D721Med (cell line): Measurements from ENCODE around the gene RASAL1.

Source experiments
- DNase-seq: peaks from one replicate; pipeline ENCODE4 v3.0.0; 2011; ENCODE audit warnings: low spot score; ENCODE audit not compliant: insufficient read length
- FAIRE-seq: peaks from 2 replicates; lab custom pipeline; 2011; peaks lifted over from hg19 to GRCh38; lab: Jason Lieb, UNC
- TF ChIP-seq, protein P1 (sequence below): IDR thresholded peaks from 2 replicates; pipeline ENCODE4 v1.5.1; 2012; ENCODE audit warnings: mild to moderate bottlenecking, control low read depth; ENCODE audit not compliant: insufficient read depth; ENCODE audit errors: missing control alignments

RASAL1 gene

DNA sequence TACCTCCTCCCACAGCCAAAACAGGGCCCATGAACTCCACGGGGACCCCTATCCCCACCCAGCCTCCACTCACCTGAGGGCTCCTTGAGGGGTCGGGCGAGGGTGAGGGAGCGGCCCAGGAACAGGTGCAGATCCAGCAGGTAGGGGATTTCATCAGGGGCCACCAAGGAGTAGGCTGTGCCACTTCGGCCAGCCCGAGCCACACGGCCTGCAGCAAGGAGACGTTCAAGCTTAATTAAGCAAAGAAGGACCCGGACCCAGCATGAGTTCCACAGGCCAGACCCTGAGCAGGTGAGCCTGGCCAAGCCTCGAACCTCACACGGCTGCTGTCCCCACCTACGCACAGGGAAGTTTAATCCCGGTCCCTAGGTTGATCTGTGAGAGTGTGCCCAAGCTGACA is 34.1 kb upstream of the RASAL1 start:
- FAIRE-seq: no peak
- DNase-seq: no peak
- TF ChIP-seq, protein P1, sequence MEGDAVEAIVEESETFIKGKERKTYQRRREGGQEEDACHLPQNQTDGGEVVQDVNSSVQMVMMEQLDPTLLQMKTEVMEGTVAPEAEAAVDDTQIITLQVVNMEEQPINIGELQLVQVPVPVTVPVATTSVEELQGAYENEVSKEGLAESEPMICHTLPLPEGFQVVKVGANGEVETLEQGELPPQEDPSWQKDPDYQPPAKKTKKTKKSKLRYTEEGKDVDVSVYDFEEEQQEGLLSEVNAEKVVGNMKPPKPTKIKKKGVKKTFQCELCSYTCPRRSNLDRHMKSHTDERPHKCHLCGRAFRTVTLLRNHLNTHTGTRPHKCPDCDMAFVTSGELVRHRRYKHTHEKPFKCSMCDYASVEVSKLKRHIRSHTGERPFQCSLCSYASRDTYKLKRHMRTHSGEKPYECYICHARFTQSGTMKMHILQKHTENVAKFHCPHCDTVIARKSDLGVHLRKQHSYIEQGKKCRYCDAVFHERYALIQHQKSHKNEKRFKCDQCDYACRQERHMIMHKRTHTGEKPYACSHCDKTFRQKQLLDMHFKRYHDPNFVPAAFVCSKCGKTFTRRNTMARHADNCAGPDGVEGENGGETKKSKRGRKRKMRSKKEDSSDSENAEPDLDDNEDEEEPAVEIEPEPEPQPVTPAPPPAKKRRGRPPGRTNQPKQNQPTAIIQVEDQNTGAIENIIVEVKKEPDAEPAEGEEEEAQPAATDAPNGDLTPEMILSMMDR: no peak

DNA sequence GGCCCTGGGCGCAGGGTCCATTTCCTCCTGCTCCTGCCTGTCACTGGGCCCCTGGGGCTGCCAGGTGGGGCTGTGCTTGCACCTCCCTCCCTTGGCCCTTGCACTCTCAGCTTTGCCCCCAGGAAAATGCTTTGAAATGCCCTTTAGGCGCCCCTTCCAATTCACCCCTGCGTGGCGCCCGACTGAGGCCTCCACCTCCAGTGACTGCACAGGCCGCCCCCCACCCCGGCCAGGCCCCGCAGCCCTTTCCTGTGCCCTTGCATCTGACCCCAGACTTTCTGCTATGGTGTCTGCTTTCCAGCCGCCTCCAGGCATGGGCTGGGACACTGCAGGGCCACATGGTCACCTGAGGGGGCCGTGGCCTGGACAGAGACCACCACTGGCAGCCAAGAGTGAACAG is 32.3 kb upstream of the RASAL1 start:
- FAIRE-seq (no peak), DNase-seq (no peak)
- TF ChIP-seq, protein P1: no peak

DNA sequence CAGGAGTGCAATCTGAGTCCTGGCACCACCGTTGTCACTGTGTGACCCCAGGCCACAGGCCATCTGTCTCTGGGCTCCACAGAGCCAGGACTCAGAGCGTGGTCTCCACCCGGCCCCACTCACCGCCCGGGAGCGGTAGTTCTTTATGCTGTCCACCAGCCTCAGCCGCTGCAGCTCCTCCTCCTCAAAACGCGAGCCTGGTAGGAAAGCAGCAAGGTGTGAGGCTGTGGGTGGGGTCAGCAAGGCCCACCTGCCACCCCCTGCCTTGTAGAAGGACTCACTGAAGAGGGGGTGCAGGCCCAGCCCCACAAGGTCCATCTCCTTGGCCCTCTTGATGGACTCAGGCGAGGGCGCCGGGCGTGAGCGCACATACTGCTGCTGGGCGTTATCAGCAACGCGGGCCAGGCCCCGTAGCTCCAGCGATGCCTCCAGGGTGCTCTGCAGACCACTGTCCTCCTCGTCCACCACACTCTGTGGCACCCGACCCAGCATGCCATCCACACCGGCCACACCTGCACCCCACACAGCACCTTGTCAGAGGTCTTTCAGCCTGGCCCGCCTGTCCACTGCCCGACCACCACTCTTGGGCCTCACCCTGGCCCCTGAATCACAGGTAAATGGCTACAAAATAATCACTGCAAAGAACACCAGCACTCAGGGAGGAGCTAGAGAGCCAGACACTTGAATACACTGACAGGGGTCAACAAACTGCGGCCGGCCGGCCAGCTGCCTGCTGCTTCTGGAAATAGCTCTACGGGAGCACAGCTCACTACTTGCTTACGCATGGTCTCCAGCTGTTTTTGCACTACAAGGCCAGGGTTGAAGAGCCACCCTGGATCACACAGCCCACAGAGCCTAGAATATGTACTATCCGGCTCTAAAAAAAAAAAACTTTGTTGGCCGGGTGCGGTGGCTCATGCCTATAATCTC is 30.2 kb upstream of the RASAL1 start:
- TF ChIP-seq, protein P1: no peak
- DNase-seq: no peak
- no peak for FAIRE-seq

DNA sequence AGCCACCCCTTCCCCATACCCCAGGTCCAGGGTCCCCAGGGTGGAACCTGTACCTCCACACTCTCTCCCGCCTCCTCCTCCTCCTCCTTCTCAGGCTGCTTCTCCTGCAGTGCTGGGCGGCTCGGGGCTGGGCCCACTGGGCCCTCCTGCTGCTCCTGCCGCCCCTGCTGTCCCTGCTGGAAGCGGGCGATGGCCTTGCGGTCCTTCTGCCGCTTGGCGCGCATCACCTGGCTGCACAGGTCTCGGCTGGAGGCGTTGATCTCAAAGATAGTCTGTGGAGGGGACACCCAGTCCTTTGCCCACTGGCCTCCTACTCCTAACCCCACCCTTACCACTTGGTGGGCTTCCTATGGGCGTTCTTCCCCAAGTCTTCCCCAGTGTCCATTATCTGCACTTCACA is 28.5 kb upstream of the RASAL1 start:
- TF ChIP-seq, protein P1: no peak
- DNase-seq: no peak
- FAIRE-seq: no peak

DNA sequence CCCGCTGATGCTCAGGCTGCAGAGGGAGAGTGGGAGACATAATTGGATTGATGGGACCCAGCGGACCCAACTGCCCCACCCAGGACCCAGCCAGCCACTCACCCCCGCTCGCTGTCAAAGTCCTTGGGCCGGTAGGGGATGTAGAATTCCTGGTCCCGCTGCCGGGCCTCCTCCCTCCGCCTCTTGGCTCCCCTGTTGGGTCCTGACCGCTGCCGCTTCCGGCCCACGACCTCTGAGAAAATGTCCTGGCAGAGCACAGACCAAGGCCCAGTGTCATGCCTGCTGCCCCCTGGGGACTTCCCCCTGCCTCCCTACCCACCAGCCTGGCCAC is 27.4 kb upstream of the RASAL1 start:
- FAIRE-seq (no peak), DNase-seq (no peak)
- TF ChIP-seq, protein P1: no peak

DNA sequence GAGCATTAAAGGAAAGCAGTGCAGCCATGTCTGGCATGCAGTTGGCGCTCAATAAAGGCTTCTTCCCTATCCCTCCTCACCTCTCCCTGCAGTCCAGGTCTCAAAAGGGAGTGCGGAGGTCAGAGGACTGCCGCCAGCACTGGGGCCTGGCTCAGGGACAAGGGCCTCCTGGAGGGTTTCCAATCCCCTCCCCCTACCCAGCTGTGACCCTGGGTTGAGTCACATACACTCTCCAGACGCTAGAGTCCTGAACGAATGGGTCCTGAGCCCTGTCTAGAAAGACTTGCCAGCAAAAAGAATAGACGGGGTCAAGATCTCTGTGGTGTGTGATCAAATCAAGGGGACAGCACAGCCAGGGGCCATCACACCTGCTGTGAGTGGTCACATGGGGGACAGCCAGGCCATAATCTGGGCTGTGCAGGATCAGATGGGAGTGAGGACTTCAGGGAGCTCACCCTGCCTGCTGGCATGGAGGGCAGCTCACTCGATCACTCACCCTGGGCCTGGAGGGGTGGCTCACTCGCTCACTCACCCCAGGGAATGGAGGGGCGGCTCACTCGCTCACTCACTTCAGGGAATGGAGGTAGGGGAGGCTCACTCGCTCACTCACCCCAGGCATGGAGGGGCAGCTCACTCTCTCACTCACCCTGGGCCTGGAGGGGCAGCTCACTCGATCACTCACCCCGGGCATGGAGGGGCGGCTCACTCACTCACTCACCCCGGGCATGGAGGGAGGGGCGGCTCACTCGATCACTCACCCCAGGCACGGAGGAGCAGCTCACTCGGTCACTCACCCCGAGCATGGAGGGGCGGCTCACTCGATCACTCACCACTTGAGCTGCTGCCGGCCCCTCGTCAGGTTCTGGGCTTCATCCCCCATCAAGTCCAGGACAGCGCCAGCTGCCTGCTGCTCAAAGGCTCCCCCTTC is 26.8 kb upstream of the RASAL1 start:
- TF ChIP-seq, protein P1: no peak
- DNase-seq (no peak), FAIRE-seq (no peak)
